ENCODE data around the gene EFCAB12.
"Not testable (repeated sequence)": the region's sequence is repeated elsewhere in the genome, so short reads cannot be mapped to it uniquely, and the experiment has no call there.

Gene EFCAB12

GRCh38 chr3:129418041-129418973 is 10.1 kb downstream of the EFCAB12 start:
- no peak for DNase-seq

GRCh38 chr3:129417326-129417725 is 11.1 kb downstream of the EFCAB12 start:
- no peak for DNase-seq

- no peak for DNase-seq
Observed at GRCh38 chr3:129416415-129416814, 12.0 kb downstream of the EFCAB12 start.

- no peak for DNase-seq
Observed at GRCh38 chr3:129415830-129416229, 12.6 kb downstream of the EFCAB12 start.

- DNase-seq: no peak
Observed at GRCh38 chr3:129415378-129415777, 13.1 kb downstream of the EFCAB12 start.

- no peak for DNase-seq
Observed at GRCh38 chr3:129413687-129414506, 14.5 kb downstream of the EFCAB12 start.

- DNase-seq: not testable (repeated sequence)
Observed at GRCh38 chr3:129413238-129413637, 15.2 kb downstream of the EFCAB12 start.

GRCh38 chr3:129412542-129413198 is 15.8 kb downstream of the EFCAB12 start:
- DNase-seq: no peak

GRCh38 chr3:129410971-129411370 is 17.5 kb downstream of the EFCAB12 start:
- DNase-seq: no peak

GRCh38 chr3:129409541-129409940 is 18.9 kb downstream of the EFCAB12 start:
- DNase-seq: no peak

- no peak for DNase-seq
Observed at GRCh38 chr3:129404610-129405009, 23.8 kb downstream of the EFCAB12 start.

- no peak for DNase-seq
Observed at GRCh38 chr3:129404130-129404529, 24.3 kb downstream of the EFCAB12 start.

GRCh38 chr3:129403450-129403849 is 25.0 kb downstream of the EFCAB12 start:
- no peak for DNase-seq

GRCh38 chr3:129402616-129403015 is 25.8 kb downstream of the EFCAB12 start:
- DNase-seq: no peak

- no peak for DNase-seq
Observed at GRCh38 chr3:129402210-129402609, 26.2 kb downstream of the EFCAB12 start.

GRCh38 chr3:129399895-129400357 is 28.5 kb downstream of the EFCAB12 start:
- no peak for DNase-seq

GRCh38 chr3:129399145-129399894 is 29.1 kb downstream of the EFCAB12 start:
- peak; percentile 90 for DNase-seq

- DNase-seq: peak; percentile 18
Observed at GRCh38 chr3:129398803-129399144, 29.7 kb downstream of the EFCAB12 start.

GRCh38 chr3:129393760-129394564 is 34.5 kb downstream of the EFCAB12 start:
- not testable (repeated sequence) for DNase-seq

GRCh38 chr3:129393271-129393670 is 35.2 kb downstream of the EFCAB12 start:
- no peak for DNase-seq

GRCh38 chr3:129392106-129392887 is 36.1 kb downstream of the EFCAB12 start:
- not testable (repeated sequence) for DNase-seq

All from CD4-positive, alpha-beta T cell treated with Interleukin-17A for 1 hour (primary cell).